ENCODE data around the gene PPY. TPM values are rescaled to one million over a fixed set of nuclear protein-coding genes. Genes with fewer than 3 reads are reported as not detected.
"Not testable (repeated sequence)": the region's sequence is repeated elsewhere in the genome, so short reads cannot be mapped to it uniquely, and the experiment has no call there.

Gene PPY
- total and polyA plus RNA-seq, 10 of the 15 experiments (the other 5 are each of a cell fraction or from before 2014, with no cell fraction given), result 0.91 TPM; not detected in 9

GRCh38 chr17:43928609-43929008 lies 13.7 kb downstream of the PPY start (continued):
- TF ChIP-seq ZNF592 (IDR thresholded peaks at IDR 0.05), result no peak
- no peak for TF ChIP-seq USF1 (IDR thresholded peaks at IDR 0.05; ENCODE audit: borderline replicate concordance, extremely low read length, insufficient read depth, low read depth, low read length)
- TF ChIP-seq SIN3A (IDR thresholded peaks at IDR 0.05; ENCODE audit: low read depth, low read length), result no peak
- TF ChIP-seq ZBTB11 (CRISPR knock-in tag; IDR thresholded peaks at IDR 0.05), result no peak
- no peak for TF ChIP-seq SUZ12 (IDR thresholded peaks at IDR 0.05; ENCODE audit: unreplicated experiment)

- H4K20me1 ChIP-seq (ENCODE audit: control insufficient read depth, insufficient read depth); H3K36me3 ChIP-seq (ENCODE audit: control insufficient read depth in 2 of 2, insufficient read depth in 2 of 2, low read length in 1 of 2); SMC1A ChIA-PET (ENCODE audit: uncharacterized antibody, unreplicated experiment); H3K9me3 ChIP-seq (replicated peaks; ENCODE audit: control insufficient read depth, insufficient read depth, low read length); H3K27ac ChIP-seq (ENCODE audit: control insufficient read depth, insufficient read depth); H3K79me2 ChIP-seq (ENCODE audit: control insufficient read depth, insufficient read depth, low read length); FAIRE-seq; H2AFZ ChIP-seq (ENCODE audit: control insufficient read depth, low read depth, low read length); H3K27me3 ChIP-seq (replicated peaks in 1 of 2; ENCODE audit: control insufficient read depth in 2 of 2, insufficient read depth in 2 of 2, low read length in 1 of 2); in situ Hi-C loops (cut with MboI); H3K4me1 ChIP-seq (ENCODE audit: control insufficient read depth, insufficient read depth, low read length); RAD21 ChIA-PET (ENCODE audit: unreplicated experiment); ATAC-seq; DNase-seq (ENCODE audit: low read depth, low spot score); H3K4me3 ChIP-seq; H3K9ac ChIP-seq (ENCODE audit: control insufficient read depth, insufficient read depth, low read length); H3K4me2 ChIP-seq (ENCODE audit: control insufficient read depth, insufficient read depth); POLR2A ChIA-PET; BruUV-seq (replicated peaks); intact Hi-C loops (cut with micrococcal nuclease; ENCODE audit: unreplicated experiment): not testable (repeated sequence)
- 14% methylated on average over 5 of the region's 5 CpGs for WGBS (ENCODE audit: insufficient coverage, insufficient replicate concordance, low lambda C conversion rate, missing lambda C conversion rate)
- CTCF ChIA-PET, result interaction anchor here (0.7 to 1.2 kb wide), 2 partner anchors 16 to 18 kb away, joined by 3 to 5 read pairs; no protein-coding TSS in a partner anchor
Measured at GRCh38 chr17:43927929-43928328, 14.3 kb downstream of the PPY start.
